ENCODE data around the gene ZNF716.
"Not testable (repeated sequence)": the region's sequence is repeated elsewhere in the genome, so short reads cannot be mapped to it uniquely, and the experiment has no call there.

ZNF716 gene

GRCh38 chr7:57426629-57427003, 23.4 kb upstream of the ZNF716 start:
- no peak for DNase-seq

DNA sequence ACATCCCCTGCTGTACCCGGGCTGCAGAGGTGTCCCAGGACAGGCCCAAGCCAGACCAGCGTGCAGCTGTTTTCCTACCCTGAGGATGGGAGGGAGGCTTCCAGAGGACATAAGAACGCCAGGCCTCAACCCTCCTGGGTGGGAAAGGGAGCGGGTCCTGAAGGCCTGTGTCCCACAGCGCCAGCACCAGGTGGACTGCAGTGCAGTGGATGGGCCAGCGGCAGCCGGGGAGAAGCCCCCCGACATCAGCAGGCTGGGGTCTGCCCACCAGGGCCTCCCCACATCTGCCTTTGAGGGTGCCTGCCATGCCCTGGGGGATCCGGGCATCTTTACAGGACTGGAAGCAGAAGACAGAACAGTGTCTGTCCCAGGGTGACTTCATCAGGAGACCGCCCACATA, 22.8 kb upstream of the ZNF716 start:
- no peak for DNase-seq

DNA sequence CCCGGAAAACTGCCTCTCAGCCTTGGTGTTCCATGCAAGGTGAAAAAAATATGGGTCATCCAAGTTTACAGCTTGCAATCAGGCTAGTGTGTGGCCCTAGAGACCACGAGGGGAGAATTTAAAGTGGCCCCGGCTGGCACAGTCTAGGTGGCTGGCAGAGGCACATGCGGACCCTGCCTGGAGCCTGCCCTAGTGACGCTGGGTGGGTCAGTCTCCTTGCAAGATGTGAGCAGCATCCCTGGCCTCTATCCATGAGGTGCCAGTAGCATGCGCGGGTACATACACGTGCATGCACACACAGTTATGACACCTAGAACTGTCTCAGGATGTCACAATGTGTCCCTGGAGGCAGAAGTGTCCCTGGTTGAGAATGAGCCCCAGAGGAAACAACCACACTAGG, 22.4 kb upstream of the ZNF716 start:
- no peak for DNase-seq

DNA sequence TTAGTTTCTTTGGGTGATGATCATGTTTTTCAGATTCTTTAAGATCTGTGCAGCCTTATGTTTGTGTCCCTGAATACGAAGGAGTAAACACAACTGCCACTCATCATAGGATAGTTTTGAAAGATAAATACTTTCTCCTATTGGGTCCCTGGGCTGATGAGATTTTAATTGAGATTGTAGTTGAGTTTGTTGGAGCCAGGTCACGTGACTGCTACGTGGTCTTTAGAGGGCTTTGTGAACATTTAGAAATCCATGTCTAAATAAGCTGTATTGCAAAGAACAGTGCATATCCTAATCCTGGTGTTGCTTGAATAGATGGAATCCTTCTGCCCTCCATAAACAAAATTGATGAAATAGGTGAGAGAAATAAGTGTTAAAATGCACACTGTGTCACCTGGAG, 17.4 kb upstream of the ZNF716 start:
- no peak for DNase-seq

DNA sequence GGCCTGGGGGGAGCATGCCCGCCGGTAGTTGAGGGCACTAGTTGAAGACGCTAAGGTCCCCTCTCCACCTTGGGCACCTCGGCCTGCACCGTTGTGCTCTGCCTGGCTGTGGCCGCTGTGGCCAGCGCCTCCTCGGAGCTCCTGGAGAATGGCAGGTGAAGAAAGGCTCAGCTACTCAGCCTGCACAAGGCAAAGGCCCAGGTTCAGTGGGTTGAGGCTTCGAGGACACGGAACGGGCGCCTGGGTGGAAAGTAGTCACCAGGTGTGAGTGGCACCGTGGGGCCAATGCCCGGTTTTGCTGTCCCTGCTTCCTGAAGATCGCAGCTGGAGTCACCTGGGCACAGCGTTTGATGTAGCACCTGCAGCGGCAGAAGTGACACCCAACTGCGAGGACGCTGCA, 12.4 kb upstream of the ZNF716 start:
- no peak for DNase-seq

- DNase-seq, result no peak
Observed at GRCh38 chr7:57438244-57438643, 11.7 kb upstream of the ZNF716 start.

- DNase-seq, result no peak
Observed at GRCh38 chr7:57443567-57443966, 6.4 kb upstream of the ZNF716 start.

GRCh38 chr7:57469186-57469828, 19.3 kb downstream of the ZNF716 start:
- not testable (repeated sequence) for DNase-seq

GRCh38 chr7:57480304-57480703, 30.3 kb downstream of the ZNF716 start:
- DNase-seq, result not testable (repeated sequence)

DNA sequence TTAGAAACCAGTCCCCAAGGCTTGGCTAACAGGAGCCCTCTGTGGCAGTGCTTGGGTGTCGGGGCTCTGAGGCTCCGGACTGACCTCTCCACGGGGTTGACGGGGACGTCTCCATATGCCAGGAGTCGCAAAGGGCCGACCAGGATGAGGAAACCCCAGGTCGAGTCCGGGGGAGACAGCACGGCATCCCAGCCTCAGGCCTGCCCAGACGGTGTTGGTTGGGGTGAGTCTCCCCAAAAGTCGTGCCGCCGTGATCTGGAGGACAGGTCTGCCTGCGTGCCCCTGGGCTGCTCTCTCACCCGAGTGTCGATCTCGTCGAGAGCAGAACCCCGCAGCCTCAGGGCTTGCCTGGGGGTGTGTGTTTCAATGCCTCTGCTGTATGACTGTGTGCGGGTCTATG, 35.0 kb downstream of the ZNF716 start:
- DNase-seq, result not testable (repeated sequence)

- DNase-seq, result no peak
Observed at GRCh38 chr7:57487957-57488356, 38.0 kb downstream of the ZNF716 start.

DNA sequence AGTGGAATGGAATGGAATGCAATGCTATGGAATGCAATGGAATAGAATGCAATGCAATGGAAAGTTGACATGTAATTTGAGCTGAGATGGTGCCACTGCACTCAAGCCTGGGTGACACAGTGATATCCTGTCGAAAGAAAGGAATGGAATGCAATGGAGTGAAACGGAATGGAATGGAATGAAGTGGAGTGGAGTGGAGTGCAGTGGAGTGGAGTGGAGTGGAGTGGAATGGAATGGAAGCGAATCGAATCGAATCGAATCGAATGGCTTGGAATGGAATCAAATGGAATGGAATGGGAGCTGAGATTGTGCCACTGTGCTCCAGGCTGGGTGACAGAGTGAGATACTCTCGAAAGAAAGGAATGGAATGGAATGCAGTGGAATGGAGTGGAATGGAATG, 45.1 kb downstream of the ZNF716 start:
- not testable (repeated sequence) for DNase-seq

DNA sequence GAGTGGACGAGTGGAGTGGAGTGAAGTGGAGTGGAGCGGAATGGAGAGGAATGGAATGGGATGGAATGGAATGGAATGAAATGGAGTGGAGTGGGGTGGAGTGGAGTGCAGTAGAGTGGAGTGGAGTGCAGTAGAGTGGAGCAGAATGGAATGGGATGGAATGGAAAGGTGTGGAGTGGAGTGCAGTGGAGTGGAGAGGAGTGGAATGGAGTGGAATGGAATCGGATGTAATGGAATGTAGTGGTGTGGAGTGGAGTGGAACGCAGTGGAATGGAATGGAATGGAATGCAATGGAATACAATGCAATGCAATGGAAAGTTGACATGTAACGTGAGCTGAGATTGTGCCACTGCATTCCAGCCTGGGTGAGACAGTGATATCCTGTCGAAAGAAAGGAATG, 46.4 kb downstream of the ZNF716 start:
- no peak for DNase-seq

GRCh38 chr7:57505176-57505575, 55.2 kb downstream of the ZNF716 start:
- no peak for DNase-seq
